Measurements from ENCODE around the gene AP2M1.

Gene AP2M1

GRCh38 chr3:184230081-184230602, 55.5 kb downstream of the AP2M1 start:
- Histone ChIP-seq H4K20me1 (peaks cover 0 to 62% (median 26%) of the 10 kb centered on the region in 11 experiments; a peak in 19 of 22 replicates), H3K36me3 (no peaks in the 10 kb centered on the region), H3K27ac (peak overlapping the region in 1 of 11 experiments; percentile 61; a peak in 1 of 22 replicates), H3K4me1 (peaks cover 24 to 65% (median 48%) of the 10 kb centered on the region in 10 experiments), H3K4me2 (peak overlapping the region; percentile 97 to 100 (median 100)), H3K4me3 (peak overlapping the region; percentile 58 to 75 (median 68)), H3K9ac (peak overlapping the region; percentile 10 to 74 (median 44); a peak in 15 of 22 replicates), H3K9me3 (replicated peaks in 1 of 11) (no peaks in the 10 kb centered on the region), H3K27me3 (peaks cover 47 to 56% (median 53%) of the 10 kb centered on the region in 11 experiments)
- TF ChIP-seq Cebpa-rat (IDR thresholded peaks at IDR 0.05) = no peak

- Histone ChIP-seq H3K9ac (peak overlapping the region in 7 of 11 experiments; percentile 39 to 74 (median 57); a peak in 9 of 22 replicates), H3K4me1 (peaks cover 25 to 73% (median 56%) of the 10 kb centered on the region in 10 experiments), H3K27ac (no peak overlapping the region), H3K4me2 (peak overlapping the region; percentile 97 to 100 (median 100)), H3K4me3 (peak overlapping the region; percentile 58 to 75 (median 68)), H3K9me3 (replicated peaks in 1 of 11) (no peaks in the 10 kb centered on the region), H3K36me3 (no peaks in the 10 kb centered on the region), H3K27me3 (peaks cover 47 to 56% (median 53%) of the 10 kb centered on the region in 11 experiments), H4K20me1 (peaks cover 0 to 62% (median 26%) of the 10 kb centered on the region in 11 experiments; a peak in 19 of 22 replicates)
- TF ChIP-seq Cebpa-rat (IDR thresholded peaks at IDR 0.05) = no peak
Observed at GRCh38 chr3:184230603-184231528, 56.2 kb downstream of the AP2M1 start.

- H3K9ac ChIP-seq = no peak overlapping the region
- H3K27me3 ChIP-seq = peaks cover 47 to 56% (median 53%) of the 10 kb centered on the region in 11 experiments
- peaks cover 0 to 64% (median 30%) of the 10 kb centered on the region in 11 experiments; a peak in 19 of 22 replicates for H4K20me1 ChIP-seq
- peak overlapping the region in 4 of 11 experiments; percentile 98 to 100 (median 100); a peak in 5 of 22 replicates for H3K4me2 ChIP-seq
- H3K9me3 ChIP-seq (replicated peaks in 1 of 11) = no peaks in the 10 kb centered on the region
- no peaks in the 10 kb centered on the region for H3K36me3 ChIP-seq
- no peak overlapping the region for H3K4me3 ChIP-seq
- peaks cover 34 to 81% (median 64%) of the 10 kb centered on the region in 10 experiments for H3K4me1 ChIP-seq
- no peak overlapping the region for H3K27ac ChIP-seq
- no peak for TF ChIP-seq Cebpa-rat (IDR thresholded peaks at IDR 0.05)
Observed at GRCh38 chr3:184231671-184232070, 57.0 kb downstream of the AP2M1 start.

- H4K20me1 ChIP-seq = peaks cover 0 to 72% (median 41%) of the 10 kb centered on the region in 11 experiments; a peak in 19 of 22 replicates
- no peaks in the 10 kb centered on the region for H3K36me3 ChIP-seq
- peak overlapping the region in 2 of 11 experiments; percentile 9 to 16; a peak in 2 of 22 replicates for H3K9ac ChIP-seq
- no peak for TF ChIP-seq Cebpa-rat (IDR thresholded peaks at IDR 0.05)
- peak overlapping the region in 9 of 11 experiments; percentile 64 to 98 (median 93); a peak in 17 of 22 replicates for H3K4me2 ChIP-seq
- peaks cover 41 to 47% (median 45%) of the 10 kb centered on the region in 11 experiments for H3K27me3 ChIP-seq
- H3K4me3 ChIP-seq = no peak overlapping the region
- no peaks in the 10 kb centered on the region for H3K9me3 ChIP-seq (replicated peaks in 1 of 11)
- H3K4me1 ChIP-seq = peaks cover 50 to 97% (median 80%) of the 10 kb centered on the region in 10 experiments
- no peak overlapping the region for H3K27ac ChIP-seq
Observed at GRCh38 chr3:184233127-184233843, 58.6 kb downstream of the AP2M1 start.
